H9 (cell line): ENCODE data around the gene FMOD. TPM values are rescaled to one million over a fixed set of nuclear protein-coding genes. Genes with fewer than 3 reads are reported as not detected.

Source experiments
- DNase-seq: peaks from one replicate; pipeline ENCODE4 v3.0.0-alpha.2; 2017
- H2AFZ ChIP-seq: one replicate; pipeline ENCODE4 v1.6.1; 2013; ENCODE audit warnings: mild to moderate bottlenecking, low read length, control low read depth, moderate library complexity
- H2AK5ac ChIP-seq: 2 replicates; pipeline ENCODE4 v1.6.1; 2013; ENCODE audit warnings: low read length, control low read depth, mixed read lengths; ENCODE audit not compliant: insufficient read length
- H2BK120ac ChIP-seq: one replicate; pipeline ENCODE4 v1.6.1; 2013; ENCODE audit warnings: low read depth, mild to moderate bottlenecking, low read length, control low read depth, inconsistent platforms; ENCODE audit not compliant: poor library complexity, severe bottlenecking
- H2BK12ac ChIP-seq: 2 replicates; pipeline ENCODE4 v1.6.1; 2013; ENCODE audit warnings: low read length, control low read depth, mixed read lengths, low read depth; ENCODE audit not compliant: insufficient read length
- H2BK15ac ChIP-seq: 2 replicates; pipeline ENCODE4 v1.6.1; 2013; ENCODE audit warnings: low read depth, low read length, control low read depth
- H2BK20ac ChIP-seq: one replicate; pipeline ENCODE4 v1.6.1; 2013; ENCODE audit warnings: low read depth, mild to moderate bottlenecking, low read length, control low read depth, inconsistent platforms; ENCODE audit not compliant: poor library complexity, severe bottlenecking
- H2BK5ac ChIP-seq: 2 replicates; pipeline ENCODE4 v1.6.1; 2013; ENCODE audit warnings: low read length, control low read depth, mixed read lengths; ENCODE audit not compliant: insufficient read length
- H3K14ac ChIP-seq: 2 replicates; pipeline ENCODE4 v1.6.1; 2013; ENCODE audit warnings: low read length, control low read depth; ENCODE audit not compliant: insufficient read depth
- H3K18ac ChIP-seq: 2 replicates; pipeline ENCODE4 v1.6.1; 2013; ENCODE audit warnings: low read depth, mild to moderate bottlenecking, mixed read lengths, low read length, control low read depth; ENCODE audit not compliant: insufficient read length
- H3K23ac ChIP-seq: 2 replicates; pipeline ENCODE4 v1.6.1; 2013; ENCODE audit warnings: low read length, control low read depth, mixed read lengths, low read depth; ENCODE audit not compliant: insufficient read length
- H3K23me2 ChIP-seq: 2 replicates; pipeline ENCODE4 v1.6.1; 2013; ENCODE audit warnings: low read depth, mild to moderate bottlenecking, mixed read lengths, low read length, control low read depth; ENCODE audit not compliant: insufficient read length, poor library complexity, severe bottlenecking
- H3K27ac ChIP-seq: 2 replicates; pipeline ENCODE4 v1.5.1; 2013; ENCODE audit warnings: low read length, control low read depth, mixed read lengths, low read depth; ENCODE audit not compliant: insufficient read length
- H3K27me3 ChIP-seq: 2 replicates; pipeline ENCODE4 v1.6.1; 2013; ENCODE audit warnings: low read length, control low read depth, inconsistent platforms; ENCODE audit not compliant: insufficient read depth
- H3K4ac ChIP-seq: 2 replicates; pipeline ENCODE4 v1.6.1; 2013; ENCODE audit warnings: low read depth, mild to moderate bottlenecking, control low read depth, inconsistent platforms, low read length, moderate library complexity
- H3K4me1 ChIP-seq: 2 replicates; pipeline ENCODE4 v1.6.1; 2013; ENCODE audit warnings: low read length, control low read depth, inconsistent platforms; ENCODE audit not compliant: insufficient read depth
- H3K4me2 ChIP-seq: 2 replicates; pipeline ENCODE4 v1.6.1; 2013; ENCODE audit warnings: low read length, control low read depth, mixed read lengths; ENCODE audit not compliant: insufficient read length, insufficient read depth
- H3K56ac ChIP-seq: 2 replicates; pipeline ENCODE4 v1.6.1; 2013; ENCODE audit warnings: low read depth, mild to moderate bottlenecking, mixed read lengths, low read length, control low read depth; ENCODE audit not compliant: insufficient read length
- H3K79me1 ChIP-seq: 2 replicates; pipeline ENCODE4 v1.6.1; 2013; ENCODE audit warnings: low read depth, mild to moderate bottlenecking, moderate library complexity, low read length, control low read depth, inconsistent platforms; ENCODE audit not compliant: insufficient read depth, poor library complexity, severe bottlenecking
- H3K79me2 ChIP-seq: 2 replicates; pipeline ENCODE4 v1.6.1; 2013; ENCODE audit warnings: low read length, control low read depth, inconsistent platforms; ENCODE audit not compliant: insufficient read depth
- H3K9ac ChIP-seq: 2 replicates; pipeline ENCODE4 v1.6.1; 2013; ENCODE audit warnings: low read length, control low read depth, mixed read lengths; ENCODE audit not compliant: insufficient read length; ENCODE audit errors: extremely low read depth
- H3K9me3 ChIP-seq: one replicate; pipeline ENCODE4 v1.6.1; 2013; ENCODE audit warnings: low read depth, low read length, inconsistent platforms; ENCODE audit not compliant: control insufficient read depth
- H3T11ph ChIP-seq: one replicate; pipeline ENCODE4 v1.6.1; 2013; ENCODE audit warnings: mild to moderate bottlenecking, low read length, control low read depth, inconsistent platforms
- H4K20me1 ChIP-seq: one replicate; pipeline ENCODE4 v1.6.1; 2013; ENCODE audit not compliant: control insufficient read depth, insufficient read length, insufficient read depth
- H4K5ac ChIP-seq: 2 replicates; pipeline ENCODE4 v1.6.1; 2013; ENCODE audit warnings: low read depth, mild to moderate bottlenecking, mixed read lengths, low read length, control low read depth; ENCODE audit not compliant: insufficient read length
- H4K8ac ChIP-seq: replicated peaks from 2 replicates; pipeline ENCODE4 v1.6.1; 2013; ENCODE audit warnings: low read length, control low read depth, mixed read lengths, low read depth; ENCODE audit not compliant: insufficient read length
- H4K91ac ChIP-seq: 2 replicates; pipeline ENCODE4 v1.6.1; 2013; ENCODE audit warnings: low read depth, mild to moderate bottlenecking, moderate library complexity, mixed read lengths, low read length, control low read depth; ENCODE audit not compliant: insufficient read length
- H3K27ac Mint-ChIP-seq, 3 experiments: 2 replicates in 2 of 3; 3 replicates in 1 of 3; pipeline ENCODE4 v1.8.0; 2020 to 2021; ENCODE audit warnings: mixed read lengths in 3 of 3, mild to moderate bottlenecking in 1 of 3, moderate library complexity in 1 of 3
- H3K27me3 Mint-ChIP-seq: 2 replicates; pipeline ENCODE4 v1.8.0; 2021; ENCODE audit warnings: low read depth, mild to moderate bottlenecking, moderate library complexity, mixed read lengths
- H3K36me3 Mint-ChIP-seq, 3 experiments: 2 replicates in 2 of 3; 3 replicates in 1 of 3; pipeline ENCODE4 v1.8.0; 2020 to 2021; ENCODE audit warnings: low read depth in 3 of 3, mixed read lengths in 3 of 3; ENCODE audit not compliant: insufficient read depth in 1 of 3
- H3K4me1 Mint-ChIP-seq, 2 experiments: 2 replicates each; pipeline ENCODE4 v1.8.0; 2020; ENCODE audit warnings: mixed read lengths in 2 of 2
- H3K4me3 Mint-ChIP-seq, 2 experiments: 2 replicates in 1 of 2; 3 replicates in 1 of 2; pipeline ENCODE4 v1.8.0; 2020 to 2021; ENCODE audit warnings: mild to moderate bottlenecking in 2 of 2, mixed read lengths in 2 of 2, moderate library complexity in 1 of 2
- H3K9me3 Mint-ChIP-seq, 2 experiments: 2 replicates in 1 of 2; 3 replicates in 1 of 2; pipeline ENCODE4 v1.8.0; 2020; ENCODE audit warnings: mild to moderate bottlenecking in 2 of 2, mixed read lengths in 2 of 2, moderate library complexity in 1 of 2
- total RNA-seq: library from RNA; stranded (reverse); gene quantifications from 2 replicates; pipeline ENCODE4 v1.2.1, GENCODE V29; 2021
- TF ChIP-seq, protein P1 (sequence below): fragments of 200-600 bp; sonication (generic); conservative IDR thresholded peaks from 3 replicates; pipeline ENCODE4 v1.8.0; 2021; ENCODE audit warnings: antibody characterized with exemption, mild to moderate bottlenecking

The FMOD gene
- total RNA-seq, 1 experiment from 2014 or later: not detected

DNA sequence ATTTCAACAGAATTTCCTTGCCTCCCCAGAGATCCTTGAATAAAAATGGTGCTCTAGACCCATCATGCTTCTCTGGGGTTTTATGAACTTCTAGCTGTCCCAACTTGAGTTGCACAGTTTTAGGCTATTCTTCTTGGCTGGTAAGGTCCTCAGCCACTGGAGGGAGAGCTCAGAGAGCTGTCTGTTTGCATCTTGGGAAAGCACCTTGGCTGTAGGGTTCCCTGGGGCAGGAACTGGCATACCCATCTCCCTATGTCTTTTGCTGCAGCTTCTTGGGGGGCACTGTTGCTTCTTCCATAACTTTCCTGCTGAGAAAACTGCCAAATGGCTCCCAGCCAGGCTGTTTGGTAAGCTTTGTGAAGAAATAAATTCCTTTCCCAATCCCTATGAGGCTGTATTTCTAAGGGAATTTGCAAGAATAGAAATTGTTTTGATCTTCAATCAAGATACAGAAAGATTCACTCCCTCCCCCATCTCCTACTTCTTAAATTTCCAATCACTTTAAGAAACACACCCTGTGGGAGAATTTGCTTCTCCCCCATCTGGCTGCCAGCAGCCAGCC is 8.2 kb upstream of the FMOD start:
- no peak overlapping the region for H4K91ac ChIP-seq
- no peak overlapping the region for H3K9ac ChIP-seq
- no peak overlapping the region for H3K23ac ChIP-seq
- no peaks in the 10 kb centered on the region for H4K20me1 ChIP-seq
- no peaks in the 10 kb centered on the region for H3K9me3 ChIP-seq
- H2BK15ac ChIP-seq: no peak overlapping the region
- Mint-ChIP-seq H3K36me3 (no peaks in the 10 kb centered on the region; a peak in 1 of 7 replicates), H3K4me1 (peaks cover 7 to 14% of the 10 kb centered on the region in 2 experiments; a peak in 3 of 4 replicates), H3K27ac (no peak overlapping the region), H3K27me3 (peaks cover 32% of the 10 kb centered on the region), H3K9me3 (no peaks in the 10 kb centered on the region), H3K4me3 (no peak overlapping the region)
- peaks cover 4% of the 10 kb centered on the region for H3K4me1 ChIP-seq
- H3K27me3 ChIP-seq: no peaks in the 10 kb centered on the region
- no peak overlapping the region for H3K56ac ChIP-seq
- no peaks in the 10 kb centered on the region for H3K79me1 ChIP-seq
- no peak for DNase-seq
- no peak overlapping the region for H4K5ac ChIP-seq
- TF ChIP-seq, protein P1, sequence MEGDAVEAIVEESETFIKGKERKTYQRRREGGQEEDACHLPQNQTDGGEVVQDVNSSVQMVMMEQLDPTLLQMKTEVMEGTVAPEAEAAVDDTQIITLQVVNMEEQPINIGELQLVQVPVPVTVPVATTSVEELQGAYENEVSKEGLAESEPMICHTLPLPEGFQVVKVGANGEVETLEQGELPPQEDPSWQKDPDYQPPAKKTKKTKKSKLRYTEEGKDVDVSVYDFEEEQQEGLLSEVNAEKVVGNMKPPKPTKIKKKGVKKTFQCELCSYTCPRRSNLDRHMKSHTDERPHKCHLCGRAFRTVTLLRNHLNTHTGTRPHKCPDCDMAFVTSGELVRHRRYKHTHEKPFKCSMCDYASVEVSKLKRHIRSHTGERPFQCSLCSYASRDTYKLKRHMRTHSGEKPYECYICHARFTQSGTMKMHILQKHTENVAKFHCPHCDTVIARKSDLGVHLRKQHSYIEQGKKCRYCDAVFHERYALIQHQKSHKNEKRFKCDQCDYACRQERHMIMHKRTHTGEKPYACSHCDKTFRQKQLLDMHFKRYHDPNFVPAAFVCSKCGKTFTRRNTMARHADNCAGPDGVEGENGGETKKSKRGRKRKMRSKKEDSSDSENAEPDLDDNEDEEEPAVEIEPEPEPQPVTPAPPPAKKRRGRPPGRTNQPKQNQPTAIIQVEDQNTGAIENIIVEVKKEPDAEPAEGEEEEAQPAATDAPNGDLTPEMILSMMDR: no peak
- H2BK12ac ChIP-seq: no peak overlapping the region
- no peak overlapping the region for H2AFZ ChIP-seq
- H3K27ac ChIP-seq: no peak overlapping the region
- H3K14ac ChIP-seq: no peak overlapping the region
- H3K4ac ChIP-seq: no peak overlapping the region
- no peak overlapping the region for H3T11ph ChIP-seq
- H3K79me2 ChIP-seq: no peaks in the 10 kb centered on the region
- H4K8ac ChIP-seq: no peak overlapping the region
- no peak overlapping the region for H2BK120ac ChIP-seq
- no peak overlapping the region for H3K18ac ChIP-seq
- H3K23me2 ChIP-seq: no peaks in the 10 kb centered on the region
- no peak overlapping the region for H2BK20ac ChIP-seq
- H3K4me2 ChIP-seq: no peak overlapping the region
- H2BK5ac ChIP-seq: no peak overlapping the region
- H2AK5ac ChIP-seq: no peak overlapping the region
